Esophagus squamous epithelium (tissue), 4 donors: ENCODE results near the gene ANAPC16.

Experiments
- CTCF ChIP-seq, 6 experiments: fragments of 450-650 bp in 4 of 6; fragments of 200-600 bp in 2 of 6; sonication (generic) in 2 of 6; IDR thresholded peaks; one replicate each; pipeline ENCODE4 v1.5.1; 2016 to 2019; ENCODE audit warnings: antibody characterized with exemption in 6 of 6, mild to moderate bottlenecking in 4 of 6, moderate library complexity in 4 of 6
- POLR2A ChIP-seq, 4 donors: fragments of 450-650 bp; IDR thresholded peaks; one replicate each; pipeline ENCODE4 v1.6.1; 2017; ENCODE audit warnings: antibody characterized with exemption in 4 of 4, mild to moderate bottlenecking in 4 of 4, moderate library complexity in 3 of 4

DNA sequence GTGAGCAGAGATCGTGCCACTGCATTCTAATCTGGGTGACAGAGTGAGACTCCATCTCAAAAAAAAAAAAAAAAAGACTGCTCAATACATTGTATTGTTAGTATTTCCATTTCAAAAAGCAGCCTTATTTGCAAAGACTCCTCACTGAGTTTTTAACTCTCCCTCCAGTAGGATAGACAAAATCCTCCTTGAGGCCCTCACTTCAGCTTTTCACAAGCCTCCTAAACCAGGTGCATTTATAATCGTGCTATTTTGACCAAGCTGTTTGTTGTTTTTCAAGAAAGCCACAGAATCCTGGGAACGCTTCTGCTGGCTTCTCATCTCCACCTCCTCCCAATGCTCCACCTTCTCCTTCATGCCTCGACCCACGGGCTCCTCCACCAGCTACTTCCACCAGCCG lies 51.6 kb downstream of the ANAPC16 start:
- TF ChIP-seq POLR2A (IDR thresholded peaks at IDR 0.05) = no peak
- no peak for TF ChIP-seq CTCF (IDR thresholded peaks at IDR 0.05)
